Measurements from ENCODE around the gene FAM180A. TPM values are rescaled to one million over a fixed set of nuclear protein-coding genes. Genes with fewer than 3 reads are reported as not detected.

The FAM180A gene
- total RNA-seq, 1 donor from 2014 or later: not detected

DNA sequence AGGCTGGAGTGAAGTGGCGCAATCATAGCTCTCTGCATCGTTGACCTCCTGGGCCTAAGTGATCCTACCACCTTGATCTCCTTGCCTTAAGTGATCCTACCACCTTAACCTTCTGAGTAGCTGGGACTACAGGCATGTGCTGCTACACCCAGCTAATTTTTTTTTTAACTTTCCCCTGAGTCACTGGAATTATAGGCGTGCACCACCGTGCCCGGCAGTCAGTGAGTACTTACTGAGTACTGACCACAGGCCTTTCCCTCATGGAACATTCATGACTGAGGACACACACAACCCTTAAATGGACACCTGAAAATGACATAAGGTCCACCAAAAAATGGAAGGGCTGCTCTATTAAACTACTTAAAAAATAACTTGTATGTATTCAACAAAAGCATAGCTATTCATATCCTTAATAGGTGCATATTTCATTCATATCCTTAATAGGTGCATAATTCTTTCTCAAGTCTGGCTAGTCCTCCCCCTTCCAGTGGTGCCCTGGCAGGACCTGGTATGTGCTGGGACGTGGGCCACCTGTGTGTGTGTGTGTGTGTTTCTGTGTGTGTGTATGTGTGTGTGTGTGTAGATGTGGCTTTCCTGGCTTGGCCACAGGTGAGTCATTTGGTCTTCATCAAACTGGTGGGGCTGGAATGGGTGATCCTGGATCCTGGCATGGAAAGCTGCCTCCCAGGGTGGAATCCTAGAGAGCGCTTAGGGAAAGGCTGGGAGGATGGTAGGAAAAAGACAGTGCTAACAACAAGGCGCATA, 3.5 kb downstream of the FAM180A start:
- Mint-ChIP-seq H3K4me3 (ENCODE audit: unreplicated experiment) (no peak overlapping the region), H3K27ac (ENCODE audit: unreplicated experiment) (no peak overlapping the region), H3K9me3 (ENCODE audit: unreplicated experiment) (no peaks in the 10 kb centered on the region), H3K36me3 (ENCODE audit: low read depth, unreplicated experiment) (no peaks in the 10 kb centered on the region), H3K4me1 (ENCODE audit: unreplicated experiment) (peaks cover 6% of the 10 kb centered on the region), H3K27me3 (ENCODE audit: unreplicated experiment) (no peaks in the 10 kb centered on the region)
- TF ChIP-seq, protein P1, sequence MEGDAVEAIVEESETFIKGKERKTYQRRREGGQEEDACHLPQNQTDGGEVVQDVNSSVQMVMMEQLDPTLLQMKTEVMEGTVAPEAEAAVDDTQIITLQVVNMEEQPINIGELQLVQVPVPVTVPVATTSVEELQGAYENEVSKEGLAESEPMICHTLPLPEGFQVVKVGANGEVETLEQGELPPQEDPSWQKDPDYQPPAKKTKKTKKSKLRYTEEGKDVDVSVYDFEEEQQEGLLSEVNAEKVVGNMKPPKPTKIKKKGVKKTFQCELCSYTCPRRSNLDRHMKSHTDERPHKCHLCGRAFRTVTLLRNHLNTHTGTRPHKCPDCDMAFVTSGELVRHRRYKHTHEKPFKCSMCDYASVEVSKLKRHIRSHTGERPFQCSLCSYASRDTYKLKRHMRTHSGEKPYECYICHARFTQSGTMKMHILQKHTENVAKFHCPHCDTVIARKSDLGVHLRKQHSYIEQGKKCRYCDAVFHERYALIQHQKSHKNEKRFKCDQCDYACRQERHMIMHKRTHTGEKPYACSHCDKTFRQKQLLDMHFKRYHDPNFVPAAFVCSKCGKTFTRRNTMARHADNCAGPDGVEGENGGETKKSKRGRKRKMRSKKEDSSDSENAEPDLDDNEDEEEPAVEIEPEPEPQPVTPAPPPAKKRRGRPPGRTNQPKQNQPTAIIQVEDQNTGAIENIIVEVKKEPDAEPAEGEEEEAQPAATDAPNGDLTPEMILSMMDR (IDR thresholded peaks at IDR 0.05; ENCODE audit: unreplicated experiment): no peak
- DNase-seq (ENCODE audit: low spot score): no peak

DNA sequence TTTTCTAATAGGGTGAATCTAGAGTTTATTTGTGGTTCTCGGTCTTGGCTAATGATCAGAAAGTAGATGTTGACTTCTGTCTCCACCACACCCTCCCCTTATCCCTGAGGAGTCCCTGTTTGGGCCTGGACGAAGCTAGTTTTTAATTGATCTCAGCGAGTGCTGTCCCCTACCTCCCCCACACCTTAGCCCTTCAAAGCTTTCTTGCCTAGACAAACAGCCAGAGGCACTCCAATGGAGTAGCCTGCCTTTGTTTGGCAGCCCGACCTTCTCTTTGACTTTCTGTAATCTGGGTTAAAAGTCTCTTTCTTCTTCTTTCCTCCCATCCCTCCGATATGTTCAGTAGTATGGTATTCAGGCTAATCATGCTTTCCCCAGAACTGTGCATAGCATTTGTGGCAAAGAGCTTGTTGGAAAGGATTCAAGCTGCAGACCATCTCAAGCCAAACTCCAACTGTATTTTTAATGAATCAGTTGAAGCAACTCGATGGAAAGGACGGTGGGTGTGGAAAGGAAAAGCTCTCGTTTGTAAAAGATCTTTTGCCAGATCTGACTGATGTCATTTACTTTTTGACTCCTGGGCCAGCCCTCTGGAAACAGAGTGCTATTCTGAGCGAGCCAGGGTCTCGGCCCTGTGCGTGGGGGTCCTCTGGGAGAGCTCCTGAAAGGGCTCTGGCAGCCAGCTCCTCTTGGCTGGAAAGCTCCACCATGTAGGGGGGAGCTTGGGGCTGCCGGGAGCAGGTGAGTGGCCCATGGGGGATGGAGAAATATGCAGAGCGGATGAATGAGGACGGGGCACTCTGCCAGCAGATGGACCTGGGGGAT, 4.5 kb downstream of the FAM180A start:
- no peak overlapping the region for H3K27ac Mint-ChIP-seq (ENCODE audit: unreplicated experiment)
- no peaks in the 10 kb centered on the region for H3K27me3 Mint-ChIP-seq (ENCODE audit: unreplicated experiment)
- H3K36me3 Mint-ChIP-seq (ENCODE audit: low read depth, unreplicated experiment): no peaks in the 10 kb centered on the region
- no peaks in the 10 kb centered on the region for H3K9me3 Mint-ChIP-seq (ENCODE audit: unreplicated experiment)
- H3K4me1 Mint-ChIP-seq (ENCODE audit: unreplicated experiment): peaks cover 6% of the 10 kb centered on the region
- H3K4me3 Mint-ChIP-seq (ENCODE audit: unreplicated experiment): no peak overlapping the region
- TF ChIP-seq, protein P1 (IDR thresholded peaks at IDR 0.05; ENCODE audit: unreplicated experiment): no peak
- no peak for DNase-seq (ENCODE audit: low spot score)

DNA sequence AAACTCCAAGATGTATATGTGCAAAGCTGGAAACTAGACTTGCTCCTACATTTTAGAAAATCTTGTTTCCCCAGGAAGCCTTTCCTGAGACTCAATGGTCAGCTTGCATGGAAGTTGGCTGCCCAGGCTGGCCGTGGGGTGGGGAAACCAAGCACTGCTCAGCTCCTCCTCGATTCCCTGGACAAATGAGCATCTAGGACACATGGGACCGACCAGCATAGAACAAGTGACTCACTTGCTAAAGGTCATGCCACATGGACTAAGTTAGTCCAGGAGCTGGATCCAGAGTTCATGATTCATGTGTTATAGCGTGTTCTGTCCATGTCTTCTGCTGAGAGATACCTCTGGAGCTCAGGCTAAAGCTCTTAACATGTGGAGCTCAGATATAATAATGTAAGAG, 6.2 kb downstream of the FAM180A start:
- no peak overlapping the region for H3K27ac Mint-ChIP-seq (ENCODE audit: unreplicated experiment)
- peaks cover 2% of the 10 kb centered on the region for H3K27me3 Mint-ChIP-seq (ENCODE audit: unreplicated experiment)
- H3K9me3 Mint-ChIP-seq (ENCODE audit: unreplicated experiment): no peaks in the 10 kb centered on the region
- H3K4me1 Mint-ChIP-seq (ENCODE audit: unreplicated experiment): peaks cover 2% of the 10 kb centered on the region
- H3K4me3 Mint-ChIP-seq (ENCODE audit: unreplicated experiment): no peak overlapping the region
- H3K36me3 Mint-ChIP-seq (ENCODE audit: low read depth, unreplicated experiment): no peaks in the 10 kb centered on the region
- TF ChIP-seq, protein P1 (IDR thresholded peaks at IDR 0.05; ENCODE audit: unreplicated experiment): no peak
- no peak for DNase-seq (ENCODE audit: low spot score)

DNA sequence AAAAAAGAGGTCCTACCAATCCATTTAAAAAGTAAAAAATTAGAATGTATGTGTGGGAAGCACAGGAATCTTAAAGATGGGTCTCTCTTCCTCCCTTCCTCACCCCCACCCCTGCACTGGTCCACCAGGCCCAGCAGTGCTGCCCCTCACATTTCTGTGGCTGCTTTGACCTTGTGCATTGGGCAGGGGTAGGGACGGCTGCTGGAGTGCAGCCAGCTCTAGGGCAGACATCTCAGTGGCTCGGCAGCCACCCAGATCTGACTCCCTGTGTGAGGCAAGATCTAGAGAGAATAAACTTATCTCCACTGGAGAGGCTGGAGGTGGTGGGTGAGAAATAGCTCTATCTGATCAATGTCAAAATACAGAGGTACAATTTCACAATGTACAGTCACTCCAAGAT, 6.7 kb downstream of the FAM180A start:
- no peak overlapping the region for H3K4me3 Mint-ChIP-seq (ENCODE audit: unreplicated experiment)
- H3K9me3 Mint-ChIP-seq (ENCODE audit: unreplicated experiment): no peaks in the 10 kb centered on the region
- no peak for DNase-seq (ENCODE audit: low spot score)
- TF ChIP-seq, protein P1 (IDR thresholded peaks at IDR 0.05; ENCODE audit: unreplicated experiment): no peak
- no peaks in the 10 kb centered on the region for H3K36me3 Mint-ChIP-seq (ENCODE audit: low read depth, unreplicated experiment)
- peaks cover 2% of the 10 kb centered on the region for H3K27me3 Mint-ChIP-seq (ENCODE audit: unreplicated experiment)
- no peaks in the 10 kb centered on the region for H3K4me1 Mint-ChIP-seq (ENCODE audit: unreplicated experiment)
- no peak overlapping the region for H3K27ac Mint-ChIP-seq (ENCODE audit: unreplicated experiment)

DNA sequence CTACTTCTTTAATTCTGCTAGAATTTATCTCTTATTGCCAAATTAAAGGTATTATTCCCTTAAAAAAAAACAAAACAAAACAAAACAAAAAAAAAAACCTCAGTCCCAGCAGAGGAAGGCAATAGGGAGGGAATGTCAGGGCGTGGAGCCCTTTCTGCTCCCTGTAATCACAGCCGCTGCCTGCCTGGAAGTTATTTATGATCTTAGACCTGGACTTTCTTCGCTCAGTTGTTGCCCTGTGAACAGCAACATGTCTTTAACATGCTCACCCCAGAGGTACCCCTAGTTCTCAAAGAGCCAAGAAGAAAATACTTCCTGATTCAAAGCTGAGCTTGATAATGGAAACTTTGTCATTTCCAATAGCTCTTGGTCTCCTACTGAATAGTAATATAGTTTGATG, 7.7 kb downstream of the FAM180A start:
- Mint-ChIP-seq H3K36me3 (ENCODE audit: low read depth, unreplicated experiment) (no peaks in the 10 kb centered on the region), H3K27ac (ENCODE audit: unreplicated experiment) (no peak overlapping the region), H3K4me1 (ENCODE audit: unreplicated experiment) (no peaks in the 10 kb centered on the region), H3K27me3 (ENCODE audit: unreplicated experiment) (peaks cover 2% of the 10 kb centered on the region), H3K9me3 (ENCODE audit: unreplicated experiment) (no peaks in the 10 kb centered on the region), H3K4me3 (ENCODE audit: unreplicated experiment) (no peak overlapping the region)
- DNase-seq (ENCODE audit: low spot score): no peak
- TF ChIP-seq, protein P1 (IDR thresholded peaks at IDR 0.05; ENCODE audit: unreplicated experiment): no peak

Measured in endothelial cell (in vitro differentiated cells).